A172 (cell line): ENCODE measurements around the gene PIGR. TPM values are rescaled to one million over a fixed set of nuclear protein-coding genes. Genes with fewer than 3 reads are reported as not detected.

ENCODE experiments used
- DNase-seq: peaks from one replicate; pipeline ENCODE4 v3.0.0-alpha.2; 2015; ENCODE audit warnings: low spot score
- total RNA-seq: library from RNA; depleted of rRNA; stranded (reverse); fragments of >200 nt; shearing (Covaris generic); gene quantifications from 2 replicates; pipeline ENCODE4 v1.2.3, GENCODE V29; 2014; rRNA removed

Gene PIGR
- total RNA-seq, 1 experiment from 2014 or later, result not detected

GRCh38 chr1:206890125-206891060 is 55.9 kb downstream of the PIGR start:
- peak; percentile 89 for DNase-seq

GRCh38 chr1:206887701-206888100 is 58.6 kb downstream of the PIGR start:
- DNase-seq, result no peak

- DNase-seq, result no peak
These were observed 59.4 kb downstream of the PIGR start for GRCh38 chr1:206886831-206887230.

- DNase-seq, result no peak
These were observed 60.8 kb downstream of the PIGR start for GRCh38 chr1:206885341-206886060.

- DNase-seq, result no peak
These were observed 62.4 kb downstream of the PIGR start for GRCh38 chr1:206883876-206884275.

- DNase-seq, result no peak
These were observed 63.1 kb downstream of the PIGR start for GRCh38 chr1:206883160-206883559.

- no peak for DNase-seq
These were observed 63.7 kb downstream of the PIGR start for GRCh38 chr1:206882555-206882954.

GRCh38 chr1:206880314-206880713 is 66.0 kb downstream of the PIGR start:
- DNase-seq, result no peak

Other genes with a start within 250 kb of the PIGR start
- gene IL19, start 175.7 kb downstream of the PIGR start, total RNA-seq, result not detected in 2 replicates
- gene IL10, start 174.0 kb downstream of the PIGR start, total RNA-seq, result not detected in 2 replicates
- not detected in 2 replicates for gene IL20, start 80.8 kb downstream of the PIGR start, total RNA-seq
- not detected in 2 replicates for gene IL24, start 49.0 kb downstream of the PIGR start, total RNA-seq
- gene FCMR, start 24.5 kb downstream of the PIGR start, total RNA-seq, result 3.6 and 4.0 TPM in 2 replicates
- gene FCAMR, start 24.0 kb upstream of the PIGR start, total RNA-seq, result not detected in 2 replicates
- gene C1orf116, start 86.3 kb upstream of the PIGR start, total RNA-seq, result 0.31 and 1.4 TPM in 2 replicates
- 4.4 and 5.1 TPM in 2 replicates for gene YOD1, start 104.7 kb upstream of the PIGR start, total RNA-seq
- 15.6 and 17.4 TPM in 2 replicates for gene PFKFB2, start 106.8 kb upstream of the PIGR start, total RNA-seq
- gene C4BPB, start 142.4 kb upstream of the PIGR start, total RNA-seq, result 7.3 and 11.1 TPM in 2 replicates
- not detected in 2 replicates for gene C4BPA, start 157.8 kb upstream of the PIGR start, total RNA-seq